Vagina (tissue), 2 donors: ENCODE results near the gene CSTF3. TPM values are rescaled to one million over a fixed set of nuclear protein-coding genes. Genes with fewer than 3 reads are reported as not detected.
"Not testable (repeated sequence)": the region's sequence is repeated elsewhere in the genome, so short reads cannot be mapped to it uniquely, and the experiment has no call there.

Experiments used
- DNase-seq, 2 donors: peaks; one replicate each; pipeline ENCODE4 v3.0.0-alpha.2; 2017; ENCODE audit errors: extremely low spot score in 2 of 2
- H3K27ac ChIP-seq: fragments of 200-600 bp; sonication (generic); one replicate; pipeline ENCODE4 v1.5.1; 2019
- H3K27me3 ChIP-seq: fragments of 200-600 bp; sonication (generic); one replicate; pipeline ENCODE4 v1.5.1; 2019
- H3K36me3 ChIP-seq, 2 donors: fragments of 200-600 bp; sonication (generic); one replicate each; pipeline ENCODE4 v1.5.1; 2017 to 2019
- H3K4me1 ChIP-seq: fragments of 200-600 bp; sonication (generic); one replicate; pipeline ENCODE4 v1.5.1; 2019
- H3K4me3 ChIP-seq, 2 donors: fragments of 200-600 bp; sonication (generic); 1 replicate in 1 of 2; 2 replicates in 1 of 2; pipeline ENCODE4 v1.5.1; 2016 to 2019
- H3K9me3 ChIP-seq: fragments of 200-600 bp; sonication (generic); one replicate; pipeline ENCODE4 v1.5.1; 2019
- POLR2A ChIP-seq, 2 donors: fragments of 450-650 bp; IDR thresholded peaks; one replicate each; pipeline ENCODE4 v1.6.1; 2017; ENCODE audit warnings: antibody characterized with exemption in 2 of 2, mild to moderate bottlenecking in 2 of 2, moderate library complexity in 2 of 2
- POLR2AphosphoS5 ChIP-seq, 2 donors: sonication (generic); formaldehyde crosslinking; IDR thresholded peaks; one replicate each; pipeline ENCODE4 v1.9.0; 2017; ENCODE audit warnings: antibody characterized with exemption in 2 of 2, mild to moderate bottlenecking in 2 of 2, low read depth in 1 of 2; ENCODE audit not compliant: insufficient read depth in 1 of 2
- intact Hi-C: fragments of 100-400 bp; cut with DNase I; formaldehyde crosslinking; loops from one replicate; pipeline ENCODE4 v1.15.1; 2023
- total RNA-seq: library from RNA; depleted of rRNA; stranded (reverse); fragments of >200 nt; gene quantifications from one replicate; pipeline ENCODE4 v1.2.3, GENCODE V29; 2016
- TF ChIP-seq, protein P1 (sequence below), 3 experiments: fragments of 450-650 bp in 2 of 3; fragments of 200-600 bp in 1 of 3; sonication (generic) in 1 of 3; IDR thresholded peaks; one replicate each; pipeline ENCODE4 v1.5.1; 2017 to 2019; ENCODE audit warnings: antibody characterized with exemption in 3 of 3, mild to moderate bottlenecking in 2 of 3, moderate library complexity in 2 of 3

The CSTF3 gene
- total RNA-seq, 1 donor from 2014 or later, result 13.3 TPM

DNA sequence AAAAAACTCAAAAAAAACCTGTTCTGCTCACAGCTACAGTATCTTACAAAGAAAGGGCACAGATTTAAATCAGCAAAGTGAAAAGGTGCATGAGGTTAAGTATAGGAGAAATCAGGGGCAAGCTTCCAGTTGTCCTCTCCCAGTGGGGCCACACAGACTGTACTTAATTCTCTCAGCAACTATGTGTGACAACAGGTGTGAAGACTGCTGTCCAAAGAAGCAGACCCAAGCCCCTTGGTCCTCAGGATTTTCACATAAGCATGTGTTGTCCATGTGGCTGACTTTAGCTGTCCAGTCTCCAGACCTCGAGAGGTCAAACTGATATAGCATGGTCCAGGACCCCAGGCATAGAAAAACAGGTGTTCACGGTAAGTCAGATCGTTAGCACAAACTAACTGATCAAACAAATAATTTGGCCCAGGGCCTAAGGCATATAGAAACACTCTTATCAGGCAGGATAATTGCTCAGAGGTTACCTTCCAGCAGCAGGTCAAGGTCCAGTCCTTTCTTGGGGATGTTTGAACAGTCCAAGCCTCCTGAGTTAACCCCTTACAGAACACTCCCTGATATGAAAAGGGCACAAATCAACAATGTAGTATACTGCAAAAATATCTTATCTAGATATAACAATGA is 21.1 kb upstream of the CSTF3 start:
- DNase-seq, result no peak
- Histone ChIP-seq H3K9me3 (no peaks in the 10 kb centered on the region), H3K27me3 (no peaks in the 10 kb centered on the region), H3K4me1 (no peaks in the 10 kb centered on the region), H3K36me3 (no peaks in the 10 kb centered on the region), H3K4me3 (no peak overlapping the region), H3K27ac (no peak overlapping the region)
- intact Hi-C loops, result no loop called here
- TF ChIP-seq POLR2AphosphoS5 (IDR thresholded peaks at IDR 0.05; ENCODE audit: insufficient read depth in 1 of 2, low read depth in 1 of 2) (no peak), POLR2A (IDR thresholded peaks at IDR 0.05) (no peak)
- TF ChIP-seq, protein P1, sequence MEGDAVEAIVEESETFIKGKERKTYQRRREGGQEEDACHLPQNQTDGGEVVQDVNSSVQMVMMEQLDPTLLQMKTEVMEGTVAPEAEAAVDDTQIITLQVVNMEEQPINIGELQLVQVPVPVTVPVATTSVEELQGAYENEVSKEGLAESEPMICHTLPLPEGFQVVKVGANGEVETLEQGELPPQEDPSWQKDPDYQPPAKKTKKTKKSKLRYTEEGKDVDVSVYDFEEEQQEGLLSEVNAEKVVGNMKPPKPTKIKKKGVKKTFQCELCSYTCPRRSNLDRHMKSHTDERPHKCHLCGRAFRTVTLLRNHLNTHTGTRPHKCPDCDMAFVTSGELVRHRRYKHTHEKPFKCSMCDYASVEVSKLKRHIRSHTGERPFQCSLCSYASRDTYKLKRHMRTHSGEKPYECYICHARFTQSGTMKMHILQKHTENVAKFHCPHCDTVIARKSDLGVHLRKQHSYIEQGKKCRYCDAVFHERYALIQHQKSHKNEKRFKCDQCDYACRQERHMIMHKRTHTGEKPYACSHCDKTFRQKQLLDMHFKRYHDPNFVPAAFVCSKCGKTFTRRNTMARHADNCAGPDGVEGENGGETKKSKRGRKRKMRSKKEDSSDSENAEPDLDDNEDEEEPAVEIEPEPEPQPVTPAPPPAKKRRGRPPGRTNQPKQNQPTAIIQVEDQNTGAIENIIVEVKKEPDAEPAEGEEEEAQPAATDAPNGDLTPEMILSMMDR (IDR thresholded peaks at IDR 0.05), result no peak

DNA sequence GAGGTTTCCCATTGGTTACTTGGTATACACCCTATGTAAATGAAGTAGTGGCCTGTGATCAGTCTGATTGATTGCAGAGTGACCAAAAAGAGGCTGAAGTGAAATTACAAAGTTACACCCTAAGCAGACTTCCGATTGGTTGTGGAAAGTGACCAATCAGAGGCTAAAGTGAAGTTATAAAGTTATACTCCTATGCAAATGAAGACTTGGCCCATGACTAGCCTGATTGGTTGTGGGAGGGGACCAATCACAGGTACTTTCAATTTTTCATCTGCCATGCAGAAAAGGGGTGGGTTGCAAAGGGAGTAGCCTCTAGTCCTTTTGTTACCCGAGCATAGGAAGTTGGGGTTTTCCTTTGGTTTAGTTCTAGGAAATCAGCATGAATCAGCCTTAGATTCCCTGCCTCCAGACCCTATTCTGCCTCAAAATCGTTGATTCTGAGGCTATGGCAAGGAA is 18.1 kb upstream of the CSTF3 start:
- DNase-seq, result no peak
- H3K4me1 ChIP-seq, result no peaks in the 10 kb centered on the region
- no peaks in the 10 kb centered on the region for H3K27me3 ChIP-seq
- TF ChIP-seq POLR2AphosphoS5 (IDR thresholded peaks at IDR 0.05; ENCODE audit: insufficient read depth in 1 of 2, low read depth in 1 of 2) (no peak), POLR2A (IDR thresholded peaks at IDR 0.05) (no peak)
- TF ChIP-seq, protein P1 (IDR thresholded peaks at IDR 0.05), result no peak
- intact Hi-C loops, result no loop called here
- H3K4me3 ChIP-seq, result no peak overlapping the region
- no peaks in the 10 kb centered on the region for H3K9me3 ChIP-seq
- H3K27ac ChIP-seq, result no peak overlapping the region
- no peaks in the 10 kb centered on the region for H3K36me3 ChIP-seq

DNA sequence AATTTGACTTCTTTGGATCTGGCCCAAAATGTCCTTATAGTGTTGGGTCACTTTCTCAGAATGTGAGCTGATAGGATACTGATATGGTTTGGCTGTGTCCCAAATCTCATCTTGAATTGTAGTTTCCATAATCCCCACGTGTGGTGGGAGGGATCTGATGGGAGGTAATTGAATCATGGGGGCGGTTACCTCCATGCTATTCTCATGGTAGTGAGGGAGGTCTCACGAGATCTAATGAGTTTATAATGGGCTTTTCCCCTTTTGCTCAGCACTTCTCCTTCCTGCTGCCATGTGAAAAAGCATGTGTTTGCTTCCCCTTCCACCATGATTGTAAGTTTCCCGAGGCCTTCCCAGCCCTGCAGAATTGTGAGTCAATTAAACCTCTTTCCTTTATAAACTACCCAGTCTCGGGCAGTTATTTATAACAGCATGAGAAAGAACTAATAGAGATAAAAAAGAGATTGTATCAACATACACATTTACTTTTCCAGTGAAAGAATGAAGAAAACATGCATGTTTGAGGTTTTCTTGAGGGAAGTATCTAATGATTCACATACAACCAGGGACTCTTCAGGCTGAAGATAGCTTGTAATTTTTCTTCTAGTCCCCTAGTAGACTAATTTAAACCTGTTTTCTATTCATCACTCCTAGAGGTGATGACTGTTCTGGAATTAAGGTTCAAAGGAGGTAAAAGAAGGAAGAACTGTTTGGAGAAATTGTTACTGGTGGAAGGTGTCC is 17.3 kb upstream of the CSTF3 start:
- Histone ChIP-seq H3K27me3 (no peaks in the 10 kb centered on the region), H3K36me3 (no peaks in the 10 kb centered on the region), H3K27ac (no peak overlapping the region), H3K4me3 (no peak overlapping the region), H3K4me1 (no peaks in the 10 kb centered on the region), H3K9me3 (no peaks in the 10 kb centered on the region)
- no peak for TF ChIP-seq POLR2A (IDR thresholded peaks at IDR 0.05)
- TF ChIP-seq POLR2AphosphoS5 (IDR thresholded peaks at IDR 0.05; ENCODE audit: insufficient read depth in 1 of 2, low read depth in 1 of 2), result no peak
- TF ChIP-seq, protein P1 (IDR thresholded peaks at IDR 0.05), result no peak
- DNase-seq, result no peak
- intact Hi-C loops, result no loop called here

DNA sequence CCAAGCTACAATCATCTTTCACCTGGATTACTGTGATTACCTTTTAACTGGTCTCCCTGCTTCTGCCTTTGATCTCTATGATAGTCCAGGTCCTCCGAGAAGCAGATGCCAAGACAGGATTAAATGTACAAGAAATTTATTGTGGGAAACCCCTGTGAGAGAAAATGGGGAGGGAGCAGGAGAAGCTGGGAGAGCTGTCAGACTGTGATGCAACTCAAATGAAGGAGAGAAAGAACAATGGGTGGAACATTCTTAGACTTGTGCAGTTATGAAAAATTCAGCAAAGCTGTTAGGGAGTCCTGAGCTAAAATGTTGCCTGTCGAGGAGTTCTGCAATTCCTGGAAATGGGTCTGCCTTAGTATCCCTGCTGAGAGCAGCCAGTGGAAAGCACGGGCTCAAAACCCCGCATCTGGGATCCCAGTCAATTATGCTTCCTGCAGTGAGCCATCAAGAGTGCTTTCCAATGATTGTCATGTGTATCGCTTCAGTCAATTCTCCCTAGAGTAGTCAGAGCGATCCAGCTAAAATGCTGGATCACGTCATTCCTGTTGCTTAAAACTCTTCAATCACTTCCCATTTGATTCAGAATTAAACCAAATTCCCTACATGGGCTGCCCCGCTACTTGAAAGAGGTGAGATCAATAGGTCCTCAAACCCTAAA is 16.5 kb upstream of the CSTF3 start:
- no peaks in the 10 kb centered on the region for H3K9me3 ChIP-seq
- H3K27ac ChIP-seq, result no peak overlapping the region
- H3K4me3 ChIP-seq, result no peak overlapping the region
- H3K27me3 ChIP-seq, result no peaks in the 10 kb centered on the region
- DNase-seq, result no peak
- no peaks in the 10 kb centered on the region for H3K4me1 ChIP-seq
- intact Hi-C loops, result no loop called here
- TF ChIP-seq POLR2AphosphoS5 (IDR thresholded peaks at IDR 0.05; ENCODE audit: insufficient read depth in 1 of 2, low read depth in 1 of 2) (no peak), POLR2A (IDR thresholded peaks at IDR 0.05) (no peak)
- TF ChIP-seq, protein P1 (IDR thresholded peaks at IDR 0.05), result no peak
- H3K36me3 ChIP-seq, result no peaks in the 10 kb centered on the region

DNA sequence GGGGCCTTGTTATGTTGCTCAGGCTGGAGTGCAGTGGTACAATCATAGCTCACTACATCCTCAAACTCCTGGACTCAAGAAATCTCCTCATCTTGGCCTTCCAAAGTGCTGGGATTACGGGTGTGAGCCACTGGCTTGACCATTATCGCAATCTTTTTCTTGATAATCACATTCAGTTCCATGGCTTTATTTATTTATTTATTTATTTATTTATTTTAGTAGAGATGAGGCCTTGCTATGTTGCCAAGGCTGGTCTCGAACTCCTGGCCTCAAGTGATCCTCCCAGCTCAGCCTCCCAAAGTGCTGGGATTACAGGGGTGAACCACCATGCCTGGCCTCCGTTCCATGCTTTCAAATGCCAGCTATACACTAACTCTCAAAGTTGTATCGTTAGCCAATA is 15.5 kb upstream of the CSTF3 start:
- H3K4me1 ChIP-seq, DNase-seq, intact Hi-C loops, H3K4me3 ChIP-seq, H3K27me3 ChIP-seq, H3K36me3 ChIP-seq, H3K9me3 ChIP-seq, H3K27ac ChIP-seq: not testable (repeated sequence)
